Thyroid gland (tissue), 4 donors: ENCODE measurements around the gene TIAM1.

Source experiments
- POLR2A ChIP-seq, 2 donors: fragments of 450-650 bp; IDR thresholded peaks; one replicate each; pipeline ENCODE4 v1.6.1; 2017; ENCODE audit warnings: antibody characterized with exemption in 2 of 2, mild to moderate bottlenecking in 2 of 2, moderate library complexity in 1 of 2
- TF ChIP-seq, protein P1 (sequence below), 6 experiments: fragments of 200-600 bp in 3 of 6; fragments of 450-650 bp in 3 of 6; sonication (generic) in 3 of 6; IDR thresholded peaks; one replicate each; pipeline ENCODE4 v1.5.1; 2016 to 2019; ENCODE audit warnings: antibody characterized with exemption in 6 of 6, mild to moderate bottlenecking in 2 of 6, inconsistent platforms in 1 of 6, moderate library complexity in 1 of 6

DNA sequence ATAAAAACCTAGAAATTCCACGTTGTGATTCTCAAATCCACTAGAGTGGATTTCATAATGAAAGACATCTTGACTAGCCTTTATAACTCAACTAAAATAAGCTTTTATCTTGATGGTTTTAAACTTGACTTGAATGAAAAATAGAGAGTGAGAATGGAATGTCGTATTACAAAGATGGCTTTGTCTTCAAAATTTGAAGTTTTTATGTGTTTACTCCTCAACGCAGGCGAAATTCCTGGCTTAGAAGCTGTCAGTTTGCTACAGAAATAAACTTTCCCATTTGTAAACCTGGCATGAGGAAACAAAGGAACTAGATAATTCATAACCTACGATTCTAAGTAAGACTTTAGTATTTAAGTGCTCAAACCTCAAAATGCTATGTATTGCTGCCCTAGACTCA, 215.8 kb downstream of the TIAM1 start:
- TF ChIP-seq, protein P1, sequence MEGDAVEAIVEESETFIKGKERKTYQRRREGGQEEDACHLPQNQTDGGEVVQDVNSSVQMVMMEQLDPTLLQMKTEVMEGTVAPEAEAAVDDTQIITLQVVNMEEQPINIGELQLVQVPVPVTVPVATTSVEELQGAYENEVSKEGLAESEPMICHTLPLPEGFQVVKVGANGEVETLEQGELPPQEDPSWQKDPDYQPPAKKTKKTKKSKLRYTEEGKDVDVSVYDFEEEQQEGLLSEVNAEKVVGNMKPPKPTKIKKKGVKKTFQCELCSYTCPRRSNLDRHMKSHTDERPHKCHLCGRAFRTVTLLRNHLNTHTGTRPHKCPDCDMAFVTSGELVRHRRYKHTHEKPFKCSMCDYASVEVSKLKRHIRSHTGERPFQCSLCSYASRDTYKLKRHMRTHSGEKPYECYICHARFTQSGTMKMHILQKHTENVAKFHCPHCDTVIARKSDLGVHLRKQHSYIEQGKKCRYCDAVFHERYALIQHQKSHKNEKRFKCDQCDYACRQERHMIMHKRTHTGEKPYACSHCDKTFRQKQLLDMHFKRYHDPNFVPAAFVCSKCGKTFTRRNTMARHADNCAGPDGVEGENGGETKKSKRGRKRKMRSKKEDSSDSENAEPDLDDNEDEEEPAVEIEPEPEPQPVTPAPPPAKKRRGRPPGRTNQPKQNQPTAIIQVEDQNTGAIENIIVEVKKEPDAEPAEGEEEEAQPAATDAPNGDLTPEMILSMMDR (IDR thresholded peaks at IDR 0.05) = no peak
- TF ChIP-seq POLR2A (IDR thresholded peaks at IDR 0.05) = no peak
